BLaER1 treated with 17β-estradiol and CSF1 and Interleukin-3, amounts not matched to agents 10 nM and 100 nM (cell line): ENCODE data around the gene CHRNB4.

ENCODE experiments used
- H3K27ac ChIP-seq, 11 experiments: shearing (Covaris generic); formaldehyde crosslinking; 2 replicates each; pipeline ENCODE4 v1.8.1; 2022
- H3K27me3 ChIP-seq, 11 experiments: shearing (Covaris generic); formaldehyde crosslinking; 2 replicates each; pipeline ENCODE4 v1.8.1; 2022
- H3K36me3 ChIP-seq, 11 experiments: shearing (Covaris generic); formaldehyde crosslinking; 2 replicates each; pipeline ENCODE4 v1.8.1; 2022
- H3K4me1 ChIP-seq, 10 experiments: shearing (Covaris generic); formaldehyde crosslinking; 2 replicates each; pipeline ENCODE4 v1.8.1; 2022
- H3K4me2 ChIP-seq, 11 experiments: shearing (Covaris generic); formaldehyde crosslinking; 2 replicates each; pipeline ENCODE4 v1.8.1; 2022
- H3K4me3 ChIP-seq, 10 experiments: shearing (Covaris generic); formaldehyde crosslinking; 2 replicates each; pipeline ENCODE4 v1.8.1; 2022
- H3K9ac ChIP-seq, 11 experiments: shearing (Covaris generic); formaldehyde crosslinking; 2 replicates each; pipeline ENCODE4 v1.8.1; 2022
- H3K9me3 ChIP-seq, 11 experiments: shearing (Covaris generic); formaldehyde crosslinking; replicated peaks in 1 of 11; 2 replicates each; pipeline ENCODE4 v1.8.1; 2022
- H4K20me1 ChIP-seq, 11 experiments: shearing (Covaris generic); formaldehyde crosslinking; 2 replicates each; pipeline ENCODE4 v1.8.1; 2022
- Cebpa-rat ChIP-seq, 11 experiments: shearing (Covaris generic); IDR thresholded peaks; 2 replicates each; pipeline ENCODE4 v1.8.1; 2022

Gene CHRNB4

GRCh38 chr15:78641749-78642275, 802 bp upstream of the CHRNB4 start:
- 0 out of 20 replicates have a peak overlapping the region, but pooled peaks of 1 of the 10 experiments have one; percentile 63 for H3K4me3 ChIP-seq
- peaks cover 6 to 20% (median 18%) of the 10 kb centered on the region in 10 experiments; a peak in 19 of 20 replicates for H3K4me1 ChIP-seq
- H3K9ac ChIP-seq, result no peak overlapping the region
- H3K36me3 ChIP-seq, result no peaks in the 10 kb centered on the region
- TF ChIP-seq Cebpa-rat (IDR thresholded peaks at IDR 0.05), result no peak
- H3K9me3 ChIP-seq, result no peaks in the 10 kb centered on the region
- peaks cover 0 to 9% (median 0%) of the 10 kb centered on the region in 11 experiments; a peak in 2 of 22 replicates for H4K20me1 ChIP-seq
- H3K27me3 ChIP-seq, result peaks cover 0 to 8% (median 0%) of the 10 kb centered on the region in 11 experiments; a peak in 3 of 22 replicates
- no peak overlapping the region for H3K27ac ChIP-seq
- peak overlapping the region; percentile 83 to 98 (median 91); a peak in 19 of 22 replicates for H3K4me2 ChIP-seq

- Histone ChIP-seq H3K4me3 (peak overlapping the region; percentile 58 to 74 (median 63)), H4K20me1 (peaks cover 0 to 9% (median 0%) of the 10 kb centered on the region in 11 experiments; a peak in 2 of 22 replicates), H3K9me3 (no peaks in the 10 kb centered on the region), H3K4me2 (peak overlapping the region; percentile 83 to 98 (median 91)), H3K4me1 (peaks cover 6 to 20% (median 18%) of the 10 kb centered on the region in 10 experiments; a peak in 19 of 20 replicates), H3K27ac (peak overlapping the region in 8 of 11 experiments; percentile 29 to 54 (median 40); a peak in 10 of 22 replicates), H3K27me3 (peaks cover 0 to 8% (median 0%) of the 10 kb centered on the region in 11 experiments; a peak in 3 of 22 replicates), H3K9ac (peak overlapping the region; percentile 61 to 76 (median 74)), H3K36me3 (no peaks in the 10 kb centered on the region)
- no peak for TF ChIP-seq Cebpa-rat (IDR thresholded peaks at IDR 0.05)
These were observed 396 bp downstream of the CHRNB4 start for GRCh38 chr15:78640527-78641101.

- no peak overlapping the region for H3K4me2 ChIP-seq
- TF ChIP-seq Cebpa-rat (IDR thresholded peaks at IDR 0.05), result no peak
- H3K27ac ChIP-seq, result no peak overlapping the region
- H3K9ac ChIP-seq, result no peak overlapping the region
- peaks cover 0 to 9% (median 0%) of the 10 kb centered on the region in 11 experiments; a peak in 2 of 22 replicates for H4K20me1 ChIP-seq
- no peak overlapping the region for H3K4me3 ChIP-seq
- H3K27me3 ChIP-seq, result peaks cover 0 to 8% (median 0%) of the 10 kb centered on the region in 11 experiments; a peak in 3 of 22 replicates
- no peaks in the 10 kb centered on the region for H3K36me3 ChIP-seq
- peaks cover 0 to 8% (median 1%) of the 10 kb centered on the region in 11 experiments; a peak in 15 of 22 replicates for H3K9me3 ChIP-seq
- H3K4me1 ChIP-seq, result peaks cover 6 to 20% (median 18%) of the 10 kb centered on the region in 10 experiments; a peak in 19 of 20 replicates
These were observed 2.2 kb downstream of the CHRNB4 start for GRCh38 chr15:78638658-78639314.

GRCh38 chr15:78637776-78638435, 3.1 kb downstream of the CHRNB4 start:
- H3K4me1 ChIP-seq, result peaks cover 6 to 20% (median 18%) of the 10 kb centered on the region in 10 experiments; a peak in 19 of 20 replicates
- H3K27ac ChIP-seq, result no peak overlapping the region
- no peak for TF ChIP-seq Cebpa-rat (IDR thresholded peaks at IDR 0.05)
- H3K9ac ChIP-seq, result no peak overlapping the region
- H3K4me2 ChIP-seq, result no peak overlapping the region
- 0 out of 22 replicates have a peak, but pooled peaks cover 0 to 5% (median 0%) of the 10 kb centered on the region in 11 experiments for H3K36me3 ChIP-seq
- peaks cover 0 to 9% (median 0%) of the 10 kb centered on the region in 11 experiments; a peak in 2 of 22 replicates for H4K20me1 ChIP-seq
- peaks cover 8 to 17% (median 10%) of the 10 kb centered on the region in 11 experiments; a peak in 21 of 22 replicates for H3K9me3 ChIP-seq
- H3K27me3 ChIP-seq, result peaks cover 0 to 8% (median 0%) of the 10 kb centered on the region in 11 experiments; a peak in 3 of 22 replicates
- H3K4me3 ChIP-seq, result no peak overlapping the region

GRCh38 chr15:78636378-78636859, 4.6 kb downstream of the CHRNB4 start:
- 0 out of 22 replicates have a peak, but pooled peaks cover 0 to 5% (median 0%) of the 10 kb centered on the region in 11 experiments for H3K36me3 ChIP-seq
- peaks cover 0 to 8% (median 0%) of the 10 kb centered on the region in 11 experiments; a peak in 3 of 22 replicates for H3K27me3 ChIP-seq
- no peak overlapping the region for H3K4me3 ChIP-seq
- H3K4me2 ChIP-seq, result no peak overlapping the region
- H3K9me3 ChIP-seq, result peaks cover 12 to 24% (median 17%) of the 10 kb centered on the region in 11 experiments; a peak in 21 of 22 replicates
- TF ChIP-seq Cebpa-rat (IDR thresholded peaks at IDR 0.05), result no peak
- peaks cover 6 to 16% (median 14%) of the 10 kb centered on the region in 10 experiments; a peak in 19 of 20 replicates for H3K4me1 ChIP-seq
- H4K20me1 ChIP-seq, result peaks cover 0 to 9% (median 0%) of the 10 kb centered on the region in 11 experiments; a peak in 2 of 22 replicates
- H3K27ac ChIP-seq, result no peak overlapping the region
- H3K9ac ChIP-seq, result no peak overlapping the region

- Histone ChIP-seq H3K4me3 (no peak overlapping the region), H3K27ac (no peak overlapping the region), H4K20me1 (peaks cover 0 to 9% (median 0%) of the 10 kb centered on the region in 11 experiments; a peak in 2 of 22 replicates), H3K9me3 (peaks cover 12 to 24% (median 17%) of the 10 kb centered on the region in 11 experiments; a peak in 21 of 22 replicates), H3K36me3 (0 out of 22 replicates have a peak, but pooled peaks cover 0 to 5% (median 0%) of the 10 kb centered on the region in 11 experiments), H3K4me2 (no peak overlapping the region), H3K27me3 (peaks cover 0 to 3% (median 0%) of the 10 kb centered on the region in 11 experiments; a peak in 2 of 22 replicates), H3K4me1 (peaks cover 1 to 5% (median 4%) of the 10 kb centered on the region in 10 experiments; a peak in 19 of 20 replicates), H3K9ac (no peak overlapping the region)
- TF ChIP-seq Cebpa-rat (IDR thresholded peaks at IDR 0.05), result no peak
These were observed 5.7 kb downstream of the CHRNB4 start for GRCh38 chr15:78635346-78635745.

- H4K20me1 ChIP-seq, result peaks cover 0 to 9% (median 0%) of the 10 kb centered on the region in 11 experiments; a peak in 2 of 22 replicates
- H3K4me1 ChIP-seq, result no peaks in the 10 kb centered on the region; a peak in 1 of 20 replicates
- H3K4me3 ChIP-seq, result no peak overlapping the region
- no peak overlapping the region for H3K9ac ChIP-seq
- H3K27me3 ChIP-seq, result no peaks in the 10 kb centered on the region
- H3K36me3 ChIP-seq, result 0 out of 22 replicates have a peak, but pooled peaks cover 0 to 5% (median 0%) of the 10 kb centered on the region in 11 experiments
- H3K9me3 ChIP-seq, result peaks cover 12 to 24% (median 17%) of the 10 kb centered on the region in 11 experiments; a peak in 21 of 22 replicates
- no peak overlapping the region for H3K27ac ChIP-seq
- H3K4me2 ChIP-seq, result no peak overlapping the region
- no peak for TF ChIP-seq Cebpa-rat (IDR thresholded peaks at IDR 0.05)
These were observed 6.5 kb downstream of the CHRNB4 start for GRCh38 chr15:78634210-78635145.
